ENCODE results near the gene SRRM1. TPM values are rescaled to one million over a fixed set of nuclear protein-coding genes. Genes with fewer than 3 reads are reported as not detected.
"Not testable (repeated sequence)": the region's sequence is repeated elsewhere in the genome, so short reads cannot be mapped to it uniquely, and the experiment has no call there.

Gene SRRM1
- total RNA-seq, 1 experiment from 2014 or later = 50.0 TPM

GRCh38 chr1:24644100-24644384 is 940 bp downstream of the SRRM1 start:
- DNase-seq (ENCODE audit: low read depth) = peak; percentile 7

- no peak for DNase-seq (ENCODE audit: low read depth)
These were observed 5.8 kb downstream of the SRRM1 start for GRCh38 chr1:24648919-24649318.

GRCh38 chr1:24652382-24652781 is 9.3 kb downstream of the SRRM1 start:
- no peak for DNase-seq (ENCODE audit: low read depth)

GRCh38 chr1:24654010-24654409 is 10.9 kb downstream of the SRRM1 start:
- no peak for DNase-seq (ENCODE audit: low read depth)

- no peak for DNase-seq (ENCODE audit: low read depth)
These were observed 12.9 kb downstream of the SRRM1 start for GRCh38 chr1:24656046-24656445.

- DNase-seq (ENCODE audit: low read depth) = no peak
These were observed 14.7 kb downstream of the SRRM1 start for GRCh38 chr1:24657781-24658180.

- DNase-seq (ENCODE audit: low read depth) = no peak
These were observed 16.2 kb downstream of the SRRM1 start for GRCh38 chr1:24659166-24659904.

- no peak for DNase-seq (ENCODE audit: low read depth)
These were observed 17.0 kb downstream of the SRRM1 start for GRCh38 chr1:24659993-24660665.

GRCh38 chr1:24664507-24665033 is 21.5 kb downstream of the SRRM1 start:
- no peak for DNase-seq (ENCODE audit: low read depth)

- no peak for DNase-seq (ENCODE audit: low read depth)
These were observed 23.7 kb downstream of the SRRM1 start for GRCh38 chr1:24666794-24667193.

GRCh38 chr1:24671372-24671771 is 28.3 kb downstream of the SRRM1 start:
- DNase-seq (ENCODE audit: low read depth) = not testable (repeated sequence)

GRCh38 chr1:24672686-24673085 is 29.6 kb downstream of the SRRM1 start:
- DNase-seq (ENCODE audit: low read depth) = peak; percentile 42

- peak; percentile 51 for DNase-seq (ENCODE audit: low read depth)
These were observed 30.2 kb downstream of the SRRM1 start for GRCh38 chr1:24673341-24673740.

GRCh38 chr1:24678421-24678820 is 35.3 kb downstream of the SRRM1 start:
- peak; percentile 85 for DNase-seq (ENCODE audit: low read depth)

GRCh38 chr1:24679725-24680124 is 36.6 kb downstream of the SRRM1 start:
- DNase-seq (ENCODE audit: low read depth) = no peak

- DNase-seq (ENCODE audit: low read depth) = peak; percentile 99
These were observed 40.6 kb downstream of the SRRM1 start for GRCh38 chr1:24683713-24684162.

- no peak for DNase-seq (ENCODE audit: low read depth)
These were observed 44.9 kb downstream of the SRRM1 start for GRCh38 chr1:24688033-24688432.

- peak; percentile 78 for DNase-seq (ENCODE audit: low read depth)
These were observed 45.6 kb downstream of the SRRM1 start for GRCh38 chr1:24688621-24689195.

GRCh38 chr1:24691051-24691450 is 47.9 kb downstream of the SRRM1 start:
- no peak for DNase-seq (ENCODE audit: low read depth)

GRCh38 chr1:24692351-24692980 is 49.4 kb downstream of the SRRM1 start:
- no peak for DNase-seq (ENCODE audit: low read depth)

- DNase-seq (ENCODE audit: low read depth) = peak; percentile 51
These were observed 50.8 kb downstream of the SRRM1 start for GRCh38 chr1:24693827-24694379.

GRCh38 chr1:24694380-24694843 is 51.3 kb downstream of the SRRM1 start:
- peak; percentile 95 for DNase-seq (ENCODE audit: low read depth)

Measured in RPMI7951 (cell line).